KMS-11 (cell line): ENCODE measurements around the gene ZNF710.

Source experiments
- H2AFZ ChIP-seq: fragments of 200-600 bp; sonication (generic); 2 replicates; pipeline ENCODE4 v1.6.1; 2016; ENCODE audit warnings: antibody characterized with exemption, mixed run types, low read depth
- H3K27ac ChIP-seq: fragments of 200-600 bp; sonication (generic); 2 replicates; pipeline ENCODE4 v1.6.1; 2016; ENCODE audit warnings: mild to moderate bottlenecking, mixed run types
- H3K27me3 ChIP-seq: fragments of 200-600 bp; sonication (generic); 2 replicates; pipeline ENCODE4 v1.6.1; 2017; ENCODE audit warnings: mild to moderate bottlenecking, low read depth, mixed run types, moderate library complexity; ENCODE audit not compliant: insufficient read depth
- H3K36me3 ChIP-seq: fragments of 200-600 bp; sonication (generic); 2 replicates; pipeline ENCODE4 v1.6.1; 2017; ENCODE audit warnings: mild to moderate bottlenecking, mixed run types; ENCODE audit not compliant: insufficient read depth
- H3K4me1 ChIP-seq: fragments of 200-600 bp; sonication (generic); 2 replicates; pipeline ENCODE4 v1.6.1; 2016; ENCODE audit warnings: mild to moderate bottlenecking, low read depth, mixed run types; ENCODE audit not compliant: poor library complexity, severe bottlenecking
- H3K4me2 ChIP-seq: fragments of 200-600 bp; sonication (generic); 2 replicates; pipeline ENCODE4 v1.7.0; 2016; ENCODE audit warnings: mild to moderate bottlenecking, mixed run types
- H3K4me3 ChIP-seq: fragments of 200-600 bp; sonication (generic); IDR thresholded peaks from 2 replicates; pipeline ENCODE4 v1.6.1; 2017; ENCODE audit warnings: low read depth, low read length, mixed read lengths; ENCODE audit not compliant: insufficient read depth
- H3K79me2 ChIP-seq: fragments of 200-600 bp; sonication (generic); 2 replicates; pipeline ENCODE4 v1.6.1; 2016; ENCODE audit warnings: low read depth, mixed run types; ENCODE audit not compliant: insufficient read depth
- H3K9ac ChIP-seq: fragments of 200-600 bp; sonication (generic); 2 replicates; pipeline ENCODE4 v1.6.1; 2016; ENCODE audit warnings: mild to moderate bottlenecking, mixed run types
- H4K20me1 ChIP-seq: fragments of 200-600 bp; sonication (generic); 2 replicates; pipeline ENCODE4 v1.6.1; 2016; ENCODE audit warnings: mild to moderate bottlenecking, mixed run types; ENCODE audit not compliant: insufficient read depth
- TF ChIP-seq, protein P1 (sequence below): fragments of 200-600 bp; sonication (generic); conservative IDR thresholded peaks from 2 replicates; pipeline ENCODE4 v1.6.1; 2017; ENCODE audit warnings: low read depth, mild to moderate bottlenecking, antibody characterized with exemption, low read length, moderate library complexity, mixed read lengths

Gene ZNF710

DNA sequence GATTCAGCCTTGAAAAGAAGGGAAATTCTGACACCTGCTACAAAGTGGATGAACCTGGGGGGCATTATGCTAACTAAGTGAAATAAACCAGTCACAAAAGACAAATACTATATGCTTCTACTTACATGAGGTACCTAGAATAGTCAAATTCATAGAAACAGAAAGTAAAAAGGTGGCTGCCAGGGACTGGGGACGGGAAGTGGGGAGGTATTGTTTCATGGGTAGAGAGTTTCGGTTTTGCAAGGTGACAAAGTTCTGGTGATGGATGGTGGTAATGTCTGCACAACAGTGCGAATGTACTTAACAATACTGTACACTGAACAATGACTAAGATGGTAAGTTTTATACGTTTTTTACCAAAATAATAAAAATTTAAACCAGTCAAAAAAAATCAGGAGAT is 96.4 kb downstream of the ZNF710 start:
- Histone ChIP-seq H3K4me2 (peak overlapping the region; percentile 90), H3K4me3 (no peak overlapping the region), H3K27ac (peak overlapping the region; percentile 44), H2AFZ (no peak overlapping the region), H3K27me3 (no peaks in the 10 kb centered on the region), H3K79me2 (no peaks in the 10 kb centered on the region), H4K20me1 (no peaks in the 10 kb centered on the region), H3K9ac (no peak overlapping the region), H3K4me1 (peaks cover 73% of the 10 kb centered on the region), H3K36me3 (no peaks in the 10 kb centered on the region)
- TF ChIP-seq, protein P1, sequence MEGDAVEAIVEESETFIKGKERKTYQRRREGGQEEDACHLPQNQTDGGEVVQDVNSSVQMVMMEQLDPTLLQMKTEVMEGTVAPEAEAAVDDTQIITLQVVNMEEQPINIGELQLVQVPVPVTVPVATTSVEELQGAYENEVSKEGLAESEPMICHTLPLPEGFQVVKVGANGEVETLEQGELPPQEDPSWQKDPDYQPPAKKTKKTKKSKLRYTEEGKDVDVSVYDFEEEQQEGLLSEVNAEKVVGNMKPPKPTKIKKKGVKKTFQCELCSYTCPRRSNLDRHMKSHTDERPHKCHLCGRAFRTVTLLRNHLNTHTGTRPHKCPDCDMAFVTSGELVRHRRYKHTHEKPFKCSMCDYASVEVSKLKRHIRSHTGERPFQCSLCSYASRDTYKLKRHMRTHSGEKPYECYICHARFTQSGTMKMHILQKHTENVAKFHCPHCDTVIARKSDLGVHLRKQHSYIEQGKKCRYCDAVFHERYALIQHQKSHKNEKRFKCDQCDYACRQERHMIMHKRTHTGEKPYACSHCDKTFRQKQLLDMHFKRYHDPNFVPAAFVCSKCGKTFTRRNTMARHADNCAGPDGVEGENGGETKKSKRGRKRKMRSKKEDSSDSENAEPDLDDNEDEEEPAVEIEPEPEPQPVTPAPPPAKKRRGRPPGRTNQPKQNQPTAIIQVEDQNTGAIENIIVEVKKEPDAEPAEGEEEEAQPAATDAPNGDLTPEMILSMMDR: no peak

- no peaks in the 10 kb centered on the region for H3K36me3 ChIP-seq
- no peak overlapping the region for H3K27ac ChIP-seq
- TF ChIP-seq, protein P1: no peak
- no peaks in the 10 kb centered on the region for H3K27me3 ChIP-seq
- no peak overlapping the region for H3K9ac ChIP-seq
- H2AFZ ChIP-seq: no peak overlapping the region
- H3K4me1 ChIP-seq: peaks cover 65% of the 10 kb centered on the region
- H3K4me3 ChIP-seq: no peak overlapping the region
- no peaks in the 10 kb centered on the region for H4K20me1 ChIP-seq
- H3K4me2 ChIP-seq: peak overlapping the region; percentile 90
- no peaks in the 10 kb centered on the region for H3K79me2 ChIP-seq
Observed at GRCh38 chr15:90099072-90099867, 98.1 kb downstream of the ZNF710 start.

- Histone ChIP-seq H2AFZ (no peak overlapping the region), H3K27me3 (no peaks in the 10 kb centered on the region), H3K36me3 (no peaks in the 10 kb centered on the region), H3K4me1 (peaks cover 57% of the 10 kb centered on the region), H3K4me2 (peak overlapping the region; percentile 17), H3K9ac (no peak overlapping the region), H4K20me1 (no peaks in the 10 kb centered on the region), H3K79me2 (no peaks in the 10 kb centered on the region), H3K4me3 (no peak overlapping the region), H3K27ac (no peak overlapping the region)
- TF ChIP-seq, protein P1: no peak
Observed at GRCh38 chr15:90099868-90100831, 99.0 kb downstream of the ZNF710 start.

GRCh38 chr15:90101130-90101968 is 100.2 kb downstream of the ZNF710 start:
- no peaks in the 10 kb centered on the region for H4K20me1 ChIP-seq
- H3K4me3 ChIP-seq: no peak overlapping the region
- H3K27me3 ChIP-seq: no peaks in the 10 kb centered on the region
- no peak overlapping the region; the same call in 1 of the 2 replicates for H3K9ac ChIP-seq
- TF ChIP-seq, protein P1: no peak
- no peaks in the 10 kb centered on the region for H3K79me2 ChIP-seq
- H3K4me2 ChIP-seq: peak overlapping the region; percentile 90
- no peak overlapping the region for H3K27ac ChIP-seq
- peak overlapping the region; percentile 98 for H2AFZ ChIP-seq
- H3K36me3 ChIP-seq: no peaks in the 10 kb centered on the region
- peaks cover 45% of the 10 kb centered on the region for H3K4me1 ChIP-seq
